Gastroesophageal sphincter (tissue), 3 donors: ENCODE measurements around the gene RMND1.

Experiments
- CTCF ChIP-seq, 4 experiments: fragments of 200-600 bp in 2 of 4; fragments of 450-650 bp in 2 of 4; sonication (generic) in 1 of 4; IDR thresholded peaks; one replicate each; pipeline ENCODE4 v1.5.1; 2017 to 2019; ENCODE audit warnings: antibody characterized with exemption in 4 of 4, mild to moderate bottlenecking in 2 of 4, moderate library complexity in 2 of 4
- EP300 ChIP-seq: sonication (generic); formaldehyde crosslinking; IDR thresholded peaks from one replicate; pipeline ENCODE4 v1.6.1; 2017; ENCODE audit warnings: antibody characterized with exemption, mild to moderate bottlenecking
- POLR2A ChIP-seq, 2 donors: fragments of 450-650 bp; IDR thresholded peaks; one replicate each; pipeline ENCODE4 v1.6.1; 2017; ENCODE audit warnings: antibody characterized with exemption in 2 of 2, mild to moderate bottlenecking in 2 of 2, moderate library complexity in 1 of 2
- POLR2AphosphoS5 ChIP-seq: sonication (generic); formaldehyde crosslinking; IDR thresholded peaks from one replicate; pipeline ENCODE4 v1.6.1; 2017; ENCODE audit warnings: antibody characterized with exemption

DNA sequence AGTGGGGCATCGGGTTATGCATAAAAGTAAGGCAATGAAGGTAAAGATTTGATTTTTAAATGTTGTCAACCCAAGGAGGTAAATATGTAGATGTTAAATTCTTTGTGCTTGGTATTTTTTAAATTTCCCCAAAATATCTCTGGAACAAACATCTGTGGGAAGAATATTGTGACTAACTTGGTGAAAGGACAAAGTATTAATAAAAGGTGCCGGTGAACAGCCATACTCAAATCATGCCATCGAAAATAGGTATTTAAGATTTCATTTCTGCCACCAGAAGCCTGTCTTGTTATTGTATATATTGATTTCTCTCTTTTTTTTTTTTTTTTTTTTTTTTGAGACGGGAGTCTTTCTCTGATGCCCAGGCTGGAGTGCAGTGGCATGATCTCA lies 48.0 kb downstream of the RMND1 start:
- TF ChIP-seq CTCF (IDR thresholded peaks at IDR 0.05) (no peak), POLR2AphosphoS5 (no peak), POLR2A (IDR thresholded peaks at IDR 0.05) (no peak), EP300 (no peak)
